ENCODE measurements around the gene JAG1. TPM values are rescaled to one million over a fixed set of nuclear protein-coding genes. Genes with fewer than 3 reads are reported as not detected.

The JAG1 gene
- total and polyA plus RNA-seq, 2 donors (not counting 3 experiments of a cell fraction or from before 2014, with no cell fraction given) = 19.7 to 37.0 TPM

GRCh38 chr20:10634211-10634610, 39.6 kb downstream of the JAG1 start:
- no peak overlapping the region for H3K27ac ChIP-seq (ENCODE audit: insufficient read depth, low read depth, low read length)
- no peaks in the 10 kb centered on the region for H3K79me2 ChIP-seq (ENCODE audit: control insufficient read depth, insufficient read depth, low read length)
- BruUV-seq (replicated peaks) = no TSS peak
- intact Hi-C loops (cut with micrococcal nuclease) = no loop called here
- H3K4me1 ChIP-seq (ENCODE audit: control insufficient read depth, extremely low read depth, insufficient read depth, low read length) = peaks cover 38% of the 10 kb centered on the region
- no peak overlapping the region for H2AFZ ChIP-seq (ENCODE audit: low read depth, low read length)
- no peak overlapping the region for H3K9ac ChIP-seq (replicated peaks; ENCODE audit: extremely low read depth, insufficient read depth, low read length)
- H3K9me3 ChIP-seq (replicated peaks; ENCODE audit: control insufficient read depth, insufficient read depth, low read length) = no peaks in the 10 kb centered on the region
- POLR2A ChIA-PET = no interaction called here
- peaks cover 0 to 1% of the 10 kb centered on the region in 2 experiments for H3K36me3 ChIP-seq (ENCODE audit: control insufficient read depth in 2 of 2, extremely low read depth in 1 of 2, insufficient read depth in 2 of 2, low read length in 2 of 2)
- H4K20me1 ChIP-seq (replicated peaks; ENCODE audit: control insufficient read depth, extremely low read depth, insufficient read depth, low read length) = no peaks in the 10 kb centered on the region
- H3K27me3 ChIP-seq (ENCODE audit: control insufficient read depth in 2 of 2, insufficient read depth in 2 of 2, low read length in 2 of 2) = no peaks in the 10 kb centered on the region
- CTCF ChIA-PET = no interaction called here
- dilution Hi-C loops (cut with MboI; ENCODE audit: extremely low pct_ligation_motif_present, low sequenced_read_pairs) = no loop called here
- no peak for DNase-seq (ENCODE audit: low read depth, low spot score)
- H3K4me3 ChIP-seq (replicated peaks in 1 of 3; ENCODE audit: insufficient read depth in 1 of 3, low read depth in 1 of 3, low read length in 3 of 3) = no peak overlapping the region
- FAIRE-seq = no peak
- H3K9me1 ChIP-seq (replicated peaks; ENCODE audit: control insufficient read depth, extremely low read depth, insufficient read depth, low read length) = no peaks in the 10 kb centered on the region
- H3K4me2 ChIP-seq (ENCODE audit: insufficient read depth, low read length) = no peak overlapping the region
- TF ChIP-seq FOS (IDR thresholded peaks at IDR 0.05; ENCODE audit: borderline replicate concordance, insufficient read depth, low read length) (no peak), MYC (IDR thresholded peaks at IDR 0.05; ENCODE audit: low read depth, low read length) (no peak), POLR2A (IDR thresholded peaks at IDR 0.05; ENCODE audit: low read depth, low read length) (no peak), POLR2AphosphoS5 (IDR thresholded peaks at IDR 0.05; ENCODE audit: insufficient read depth, low read depth, low read length) (no peak), JUN (IDR thresholded peaks at IDR 0.05; ENCODE audit: borderline replicate concordance, insufficient read depth, insufficient read length, low read depth) (no peak), EZH2 (IDR thresholded peaks at IDR 0.05; ENCODE audit: borderline replicate concordance, low read depth, low read length, severe bottlenecking) (no peak), CTCF (IDR thresholded peaks at IDR 0.05; ENCODE audit: extremely low read depth in 1 of 2, insufficient read depth in 1 of 2, low read depth in 1 of 2, low read length in 2 of 2) (no peak), MAX (IDR thresholded peaks at IDR 0.05; ENCODE audit: insufficient read depth, insufficient read length) (no peak), GATA2 (IDR thresholded peaks at IDR 0.05; ENCODE audit: insufficient read depth, insufficient read length, low read depth, low read length) (no peak)

Data from endothelial cell of umbilical vein (primary cell).